ENCODE results near the gene MICAL3.

DNA sequence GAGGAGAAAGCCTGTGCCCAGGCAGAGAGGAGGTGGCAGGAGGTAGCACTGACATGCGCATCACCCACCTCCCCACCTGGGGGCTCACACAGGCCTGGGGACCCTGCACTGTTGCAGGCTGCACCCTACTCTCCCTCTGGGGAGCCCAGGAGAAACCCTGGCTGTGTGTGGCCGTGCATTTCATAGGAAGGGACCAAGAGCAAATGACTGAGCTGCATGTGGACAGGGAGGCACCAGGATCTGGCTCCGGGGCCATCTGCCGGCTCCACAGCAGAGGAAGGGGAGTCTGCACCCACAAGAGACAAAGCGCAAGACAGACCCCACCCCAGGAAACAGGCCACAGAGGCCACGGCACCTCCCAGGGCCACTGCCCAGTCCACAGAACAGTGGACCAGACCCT is 272.8 kb downstream of the MICAL3 start:
- TF ChIP-seq, protein P1, sequence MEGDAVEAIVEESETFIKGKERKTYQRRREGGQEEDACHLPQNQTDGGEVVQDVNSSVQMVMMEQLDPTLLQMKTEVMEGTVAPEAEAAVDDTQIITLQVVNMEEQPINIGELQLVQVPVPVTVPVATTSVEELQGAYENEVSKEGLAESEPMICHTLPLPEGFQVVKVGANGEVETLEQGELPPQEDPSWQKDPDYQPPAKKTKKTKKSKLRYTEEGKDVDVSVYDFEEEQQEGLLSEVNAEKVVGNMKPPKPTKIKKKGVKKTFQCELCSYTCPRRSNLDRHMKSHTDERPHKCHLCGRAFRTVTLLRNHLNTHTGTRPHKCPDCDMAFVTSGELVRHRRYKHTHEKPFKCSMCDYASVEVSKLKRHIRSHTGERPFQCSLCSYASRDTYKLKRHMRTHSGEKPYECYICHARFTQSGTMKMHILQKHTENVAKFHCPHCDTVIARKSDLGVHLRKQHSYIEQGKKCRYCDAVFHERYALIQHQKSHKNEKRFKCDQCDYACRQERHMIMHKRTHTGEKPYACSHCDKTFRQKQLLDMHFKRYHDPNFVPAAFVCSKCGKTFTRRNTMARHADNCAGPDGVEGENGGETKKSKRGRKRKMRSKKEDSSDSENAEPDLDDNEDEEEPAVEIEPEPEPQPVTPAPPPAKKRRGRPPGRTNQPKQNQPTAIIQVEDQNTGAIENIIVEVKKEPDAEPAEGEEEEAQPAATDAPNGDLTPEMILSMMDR (IDR thresholded peaks at IDR 0.05) = no peak
- TF ChIP-seq NRF1 (IDR thresholded peaks at IDR 0.05; ENCODE audit: low read depth, low read length) (no peak), GATA2 (CRISPR knock-in tag; IDR thresholded peaks at IDR 0.05) (no peak)
